ENCODE results near the gene TMEM14A.
"Not testable (repeated sequence)": the region's sequence is repeated elsewhere in the genome, so short reads cannot be mapped to it uniquely, and the experiment has no call there.

TMEM14A gene

GRCh38 chr6:52693773-52694172 lies 22.9 kb downstream of the TMEM14A start:
- in situ Hi-C loops (cut with HindIII; ENCODE audit: low sequenced_read_pairs), result no loop called here

GRCh38 chr6:52694404-52694803 lies 23.5 kb downstream of the TMEM14A start:
- in situ Hi-C loops (cut with HindIII; ENCODE audit: low sequenced_read_pairs), result no loop called here

DNA sequence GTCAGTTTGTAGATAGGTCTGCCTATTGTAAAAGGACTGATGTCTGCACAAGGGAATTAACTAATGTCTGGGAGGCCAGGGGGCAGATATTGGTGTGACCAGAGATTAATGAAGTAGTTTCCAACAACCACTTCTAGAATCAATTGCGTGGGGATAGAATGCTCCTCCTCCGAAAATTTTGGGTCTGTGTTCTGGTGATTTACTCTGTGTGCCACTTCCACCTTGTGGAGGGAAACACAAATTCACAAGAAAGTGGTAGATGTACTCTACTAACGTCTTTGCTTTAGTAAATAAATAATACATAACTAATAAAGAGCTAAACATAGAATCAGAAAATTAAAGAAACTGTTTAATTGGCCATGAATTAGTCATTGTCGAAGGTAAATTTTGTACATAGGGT lies 25.5 kb downstream of the TMEM14A start:
- in situ Hi-C loops (cut with HindIII; ENCODE audit: low sequenced_read_pairs), result no loop called here

- in situ Hi-C loops (cut with HindIII; ENCODE audit: low sequenced_read_pairs), result no loop called here
These were observed 27.0 kb downstream of the TMEM14A start for GRCh38 chr6:52697903-52698302.

DNA sequence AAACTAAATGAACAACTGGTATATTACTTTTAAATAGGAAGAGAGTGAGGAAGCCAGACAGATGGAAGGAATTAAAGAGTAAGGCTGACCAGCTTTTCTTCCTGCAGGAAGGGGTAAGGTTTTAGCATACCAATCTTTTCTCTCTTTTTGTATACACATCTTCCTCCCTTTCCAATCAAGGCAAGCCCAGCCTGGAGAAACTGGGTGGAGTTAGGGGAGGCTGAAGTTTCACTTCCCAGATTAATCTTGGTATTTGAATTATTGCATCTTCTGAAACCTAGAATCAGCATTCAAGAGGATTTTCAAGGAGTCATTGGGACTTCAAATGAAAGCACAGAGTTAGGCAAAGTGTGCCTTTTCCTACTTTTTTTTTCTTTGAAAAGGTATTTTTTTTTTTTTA lies 33.1 kb downstream of the TMEM14A start:
- in situ Hi-C loops (cut with HindIII; ENCODE audit: low sequenced_read_pairs), result no loop called here

- in situ Hi-C loops (cut with HindIII; ENCODE audit: low sequenced_read_pairs), result not testable (repeated sequence)
These were observed 34.0 kb downstream of the TMEM14A start for GRCh38 chr6:52704781-52705502.

DNA sequence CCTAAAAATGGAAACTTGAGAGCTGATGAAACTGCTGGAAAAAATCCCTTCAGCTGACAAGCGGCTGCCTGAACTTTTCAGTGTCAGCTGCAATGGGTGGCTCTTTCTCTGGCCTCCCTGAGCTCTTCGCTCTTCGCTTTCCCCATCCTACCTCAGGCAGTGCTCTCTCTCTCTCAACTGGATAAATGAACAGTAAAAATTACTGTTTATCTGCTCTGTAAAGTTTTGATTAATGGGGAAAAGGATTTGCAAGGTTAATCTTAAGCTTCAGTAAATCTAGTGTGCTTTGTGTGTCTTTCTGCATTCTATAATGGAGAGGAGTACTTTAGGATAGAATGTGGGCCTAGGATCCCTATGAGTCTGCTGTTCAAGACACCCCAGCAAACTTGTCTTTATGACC lies 35.1 kb downstream of the TMEM14A start:
- in situ Hi-C loops (cut with HindIII; ENCODE audit: low sequenced_read_pairs), result no loop called here

GRCh38 chr6:52707963-52708680 lies 37.2 kb downstream of the TMEM14A start:
- in situ Hi-C loops (cut with HindIII; ENCODE audit: low sequenced_read_pairs), result no loop called here

DNA sequence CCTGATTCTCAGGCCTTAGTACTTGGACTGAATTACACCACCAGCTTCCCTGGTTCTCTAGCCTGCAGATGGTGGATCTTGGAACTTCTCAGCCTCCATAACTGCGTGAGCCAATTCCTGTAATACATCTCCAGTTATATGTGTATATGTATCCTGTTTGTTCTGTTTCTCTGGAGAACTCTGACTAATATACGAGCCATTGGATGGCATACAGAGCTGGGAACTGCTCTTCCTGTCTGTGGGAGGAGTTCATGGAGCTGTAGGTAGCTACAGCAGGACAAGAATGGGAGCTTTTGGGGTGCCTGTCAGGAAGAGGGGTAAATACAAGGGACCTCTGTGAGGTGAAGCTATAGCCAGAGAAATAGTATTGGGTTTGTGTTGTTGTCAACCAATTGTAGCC lies 41.2 kb downstream of the TMEM14A start:
- in situ Hi-C loops (cut with HindIII; ENCODE audit: low sequenced_read_pairs), result no loop called here

GRCh38 chr6:52714761-52715160 lies 43.8 kb downstream of the TMEM14A start:
- in situ Hi-C loops (cut with HindIII; ENCODE audit: low sequenced_read_pairs), result not testable (repeated sequence)

DNA sequence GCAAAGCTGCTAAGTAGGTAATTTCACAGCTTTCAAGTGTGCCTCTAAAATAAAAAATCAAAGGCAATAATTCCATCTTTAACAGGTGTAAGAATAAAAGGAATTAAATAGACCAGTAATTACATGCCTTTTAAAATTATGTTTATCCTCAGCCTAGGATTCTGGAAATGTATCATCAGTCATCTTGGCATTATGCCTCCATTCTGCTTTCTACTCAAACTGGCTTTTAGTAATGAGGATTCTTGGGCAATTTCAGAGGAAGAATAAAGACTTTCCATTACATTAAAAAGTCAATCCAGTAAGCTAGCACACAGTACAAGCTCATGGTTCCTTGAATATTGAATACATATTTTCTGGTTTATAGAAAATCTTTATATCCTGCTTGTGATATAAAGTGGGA lies 47.6 kb downstream of the TMEM14A start:
- in situ Hi-C loops (cut with HindIII; ENCODE audit: low sequenced_read_pairs), result no loop called here

- in situ Hi-C loops (cut with HindIII; ENCODE audit: low sequenced_read_pairs), result no loop called here
These were observed 49.4 kb downstream of the TMEM14A start for GRCh38 chr6:52720321-52720720.

- in situ Hi-C loops (cut with HindIII; ENCODE audit: low sequenced_read_pairs), result no loop called here
These were observed 53.1 kb downstream of the TMEM14A start for GRCh38 chr6:52724042-52724405.

GRCh38 chr6:52724406-52725121 lies 53.7 kb downstream of the TMEM14A start:
- in situ Hi-C loops (cut with HindIII; ENCODE audit: low sequenced_read_pairs), result no loop called here

GRCh38 chr6:52725143-52725534 lies 54.2 kb downstream of the TMEM14A start:
- in situ Hi-C loops (cut with HindIII; ENCODE audit: low sequenced_read_pairs), result no loop called here

DNA sequence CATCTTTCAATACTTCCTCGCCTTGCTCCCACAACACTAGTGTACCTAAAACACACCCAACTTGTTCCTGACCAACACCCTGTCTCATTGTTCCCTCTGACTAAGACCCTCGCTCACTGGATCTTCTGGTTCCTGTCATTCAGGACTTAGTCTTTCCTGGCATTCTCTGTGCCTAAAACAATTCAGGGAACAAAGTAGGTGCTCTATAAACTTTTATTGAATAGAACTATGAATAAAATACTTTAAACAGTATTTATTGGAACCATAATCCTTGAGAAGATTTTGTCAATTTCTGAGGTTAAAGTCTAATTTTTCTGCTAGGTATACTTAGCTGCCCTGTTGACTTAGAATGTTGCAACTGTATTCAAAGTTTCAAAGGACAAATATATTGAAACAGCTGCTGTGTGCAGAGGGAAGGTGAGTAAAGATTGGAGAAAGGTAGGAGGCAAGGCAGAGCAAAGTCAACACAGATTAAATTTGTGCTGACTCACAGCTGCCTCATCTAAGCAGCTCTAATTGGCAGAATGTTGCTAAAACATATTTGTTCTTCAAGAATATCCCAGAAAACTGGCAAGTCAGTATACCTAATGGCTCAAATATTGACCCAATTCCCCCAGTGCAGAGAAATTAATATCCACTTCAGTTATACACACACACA lies 54.8 kb downstream of the TMEM14A start:
- in situ Hi-C loops (cut with HindIII; ENCODE audit: low sequenced_read_pairs), result no loop called here

GRCh38 chr6:52726193-52726542 lies 55.3 kb downstream of the TMEM14A start:
- in situ Hi-C loops (cut with HindIII; ENCODE audit: low sequenced_read_pairs), result no loop called here

DNA sequence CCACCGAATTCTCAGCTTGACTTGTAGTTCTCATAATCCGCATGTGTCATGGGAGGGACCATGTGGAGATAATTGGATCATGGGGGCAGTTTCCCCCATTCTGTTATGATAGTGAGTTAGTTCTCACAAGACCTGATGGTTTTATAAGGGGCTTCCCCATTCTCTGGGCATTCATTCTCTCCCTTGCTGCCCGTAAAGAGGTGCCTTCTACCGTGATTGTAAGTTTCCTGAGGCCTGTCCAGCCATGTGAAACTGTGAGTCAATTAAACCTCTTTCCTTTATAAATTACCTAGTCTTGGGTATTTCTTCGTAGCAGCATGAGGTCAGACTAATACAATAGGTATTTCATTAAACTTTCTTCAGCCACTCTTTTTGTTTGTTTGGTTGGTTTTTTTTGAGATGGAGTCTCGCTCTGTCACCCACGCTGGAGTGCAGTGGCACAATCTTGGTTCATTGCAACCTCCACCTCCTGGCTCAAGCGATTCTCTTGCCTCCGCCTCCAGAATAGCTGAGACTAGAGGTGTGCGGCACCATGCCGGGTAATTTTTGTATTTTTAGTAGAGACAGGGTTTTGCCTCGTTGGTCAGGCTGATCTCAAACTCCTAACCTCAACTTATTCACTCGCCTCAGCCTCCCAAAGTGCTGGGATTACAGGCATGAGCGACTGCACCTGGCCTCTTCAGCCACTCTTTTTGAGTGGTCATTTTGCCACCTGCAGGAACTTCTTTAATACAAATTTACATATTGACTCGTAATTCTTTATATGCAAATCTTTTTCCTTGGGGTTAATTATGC lies 56.0 kb downstream of the TMEM14A start:
- in situ Hi-C loops (cut with HindIII; ENCODE audit: low sequenced_read_pairs), result no loop called here

DNA sequence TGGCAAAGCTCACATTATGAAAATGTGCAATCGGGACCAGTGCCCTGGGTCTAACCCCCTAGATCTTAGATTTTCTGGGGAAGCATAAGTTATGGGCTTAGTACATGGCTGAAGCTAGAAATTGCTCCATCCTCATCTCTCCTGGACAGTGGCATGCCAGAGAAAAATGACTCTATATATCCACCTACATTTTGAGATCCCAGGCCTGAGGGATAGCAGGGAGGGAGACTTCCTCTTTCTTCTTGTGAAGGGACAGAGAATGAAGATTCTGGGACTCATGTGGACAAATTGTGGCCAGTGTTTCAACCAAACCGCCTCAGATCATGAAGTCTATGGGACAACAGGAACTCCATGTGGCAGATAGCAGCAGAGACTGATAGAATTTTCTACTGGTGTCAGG lies 57.0 kb downstream of the TMEM14A start:
- in situ Hi-C loops (cut with HindIII; ENCODE audit: low sequenced_read_pairs), result no loop called here

DNA sequence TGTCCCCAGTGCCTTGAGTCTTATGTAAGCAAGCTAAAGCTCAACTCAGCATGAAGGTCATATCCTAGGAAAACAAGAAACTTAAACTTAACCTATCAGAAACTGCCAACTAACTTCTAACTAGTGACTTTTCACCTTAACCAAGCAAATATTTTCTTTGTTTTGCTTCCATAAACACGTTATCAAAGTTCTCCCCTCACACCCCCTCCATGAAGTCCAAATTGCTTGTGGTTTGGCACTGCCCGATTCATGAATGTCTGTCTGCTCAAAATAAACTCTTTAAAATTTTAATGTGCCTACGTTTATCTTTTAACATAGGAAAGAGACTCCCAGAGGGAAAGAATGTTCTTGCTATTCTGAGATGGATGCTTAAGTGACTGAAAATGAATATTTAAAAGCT lies 57.5 kb downstream of the TMEM14A start:
- in situ Hi-C loops (cut with HindIII; ENCODE audit: low sequenced_read_pairs), result no loop called here

GRCh38 chr6:52729576-52729975 lies 58.7 kb downstream of the TMEM14A start:
- in situ Hi-C loops (cut with HindIII; ENCODE audit: low sequenced_read_pairs), result no loop called here

Measured in DLD1 (cell line).